CD4-positive, alpha-beta T cell treated with Interleukin-2 at 100 ng/mL for 4 hours (primary cell): ENCODE measurements around the gene SEC14L3.
A peak's percentile ranks its signal among the peaks of the same experiment; 100 is the strongest.

Experiments used
- DNase-seq: peaks from one replicate; pipeline ENCODE4 v3.0.0-alpha.2; 2020; ENCODE audit warnings: low spot score

SEC14L3 gene

DNA sequence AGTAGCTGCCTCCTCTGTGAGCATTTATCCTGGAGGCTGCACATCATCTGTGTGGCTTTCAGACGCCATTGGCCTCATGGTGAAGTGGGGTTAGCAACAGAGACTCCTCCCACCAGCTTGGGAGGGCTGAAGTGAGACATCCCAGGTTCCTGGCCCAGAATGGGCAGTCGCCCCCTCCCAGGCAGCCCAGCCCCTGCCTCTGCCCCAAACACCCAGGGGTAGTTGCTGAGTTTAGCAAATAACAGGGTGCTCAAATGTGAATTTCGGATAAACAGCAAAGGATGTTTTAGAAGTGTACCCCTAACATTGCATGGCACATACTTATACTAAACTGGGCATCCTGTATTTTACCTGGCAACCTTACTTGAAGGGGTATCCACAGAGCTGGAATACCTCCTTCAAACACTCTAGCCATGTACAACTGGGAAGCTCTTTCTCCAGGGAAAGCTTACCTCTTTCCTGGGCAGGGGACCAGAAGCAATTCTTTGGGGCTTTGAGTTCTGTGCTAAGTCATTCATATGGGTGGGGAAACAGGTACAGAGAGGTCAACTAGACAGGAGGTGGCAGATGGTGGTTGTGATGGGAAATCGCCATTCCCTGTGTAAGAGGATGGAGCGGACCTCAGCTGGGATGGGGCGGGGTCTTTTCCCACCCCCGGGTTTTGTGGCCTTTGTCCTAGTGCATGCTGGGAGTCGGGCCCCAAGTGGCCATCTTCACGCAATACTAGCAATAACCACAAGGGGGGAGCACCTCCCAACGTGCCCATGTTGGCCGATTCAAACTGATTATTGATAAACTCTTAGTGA is 27.0 kb downstream of the SEC14L3 start:
- DNase-seq: peak; percentile 60

- no peak for DNase-seq
Measured at GRCh38 chr22:30441088-30441487, 30.7 kb downstream of the SEC14L3 start.

- DNase-seq: no peak
Measured at GRCh38 chr22:30439836-30440235, 32.0 kb downstream of the SEC14L3 start.

DNA sequence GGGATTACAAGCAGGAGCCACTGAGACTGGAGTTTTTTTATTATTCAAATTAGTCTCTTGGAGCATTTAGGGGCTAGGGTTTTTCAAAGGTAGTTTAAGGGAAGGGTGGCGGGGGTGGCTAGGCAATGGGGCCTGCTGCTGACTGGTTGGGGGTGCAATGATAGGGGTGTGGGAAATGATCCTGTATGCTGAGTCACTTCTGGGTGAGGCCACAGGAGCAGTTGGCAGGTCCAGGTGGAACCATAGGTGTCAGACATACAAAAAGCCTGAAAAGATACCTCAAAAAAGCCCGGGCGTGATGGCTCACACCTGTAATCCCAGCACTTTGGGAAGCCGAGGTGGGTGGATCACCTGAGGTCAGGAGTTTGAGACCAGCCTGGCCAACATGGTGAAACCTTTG is 32.6 kb downstream of the SEC14L3 start:
- DNase-seq: no peak

- DNase-seq: no peak
Measured at GRCh38 chr22:30438559-30438958, 33.3 kb downstream of the SEC14L3 start.

DNA sequence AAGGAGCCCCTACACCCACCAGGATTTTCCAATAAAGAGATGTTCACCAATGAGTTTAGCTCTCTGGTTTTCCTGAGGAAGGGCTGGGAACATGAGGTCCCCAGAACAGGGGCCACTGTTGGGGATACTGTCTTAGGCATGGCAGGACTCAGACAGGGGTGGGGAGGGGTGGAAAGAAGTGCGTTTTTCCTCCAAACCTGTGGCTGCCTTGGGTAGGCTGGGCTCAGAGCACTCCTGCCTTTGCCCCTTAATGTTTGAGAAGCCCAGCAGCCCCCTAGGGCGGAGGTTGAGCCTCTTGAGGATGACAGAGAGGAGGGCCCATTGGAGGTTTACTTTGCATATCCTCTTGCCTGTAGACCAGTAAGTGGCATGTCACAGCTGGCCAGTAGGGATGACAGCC is 35.6 kb downstream of the SEC14L3 start:
- no peak for DNase-seq

- DNase-seq: peak; percentile 85
Measured at GRCh38 chr22:30435674-30436126, 36.1 kb downstream of the SEC14L3 start.

DNA sequence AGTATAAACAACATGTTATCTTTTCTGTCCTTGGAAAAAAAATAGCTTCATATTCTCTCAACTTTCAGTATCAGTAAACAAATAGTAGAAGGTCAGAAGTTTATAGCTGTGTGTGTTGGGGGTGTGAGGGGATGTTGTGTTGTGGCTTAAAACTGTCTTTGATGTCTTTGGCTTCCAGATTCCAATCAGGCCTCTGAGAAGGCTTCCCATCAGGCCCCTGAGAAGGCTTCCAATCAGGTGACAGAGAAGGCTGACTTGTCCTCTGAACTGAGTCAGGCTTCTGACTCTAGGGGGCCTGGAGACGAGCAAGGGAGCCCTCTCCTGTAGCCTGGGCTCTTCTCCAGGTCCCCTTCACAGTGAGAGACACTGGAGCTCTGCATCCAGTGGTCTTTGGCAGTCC is 37.0 kb downstream of the SEC14L3 start:
- no peak for DNase-seq

DNA sequence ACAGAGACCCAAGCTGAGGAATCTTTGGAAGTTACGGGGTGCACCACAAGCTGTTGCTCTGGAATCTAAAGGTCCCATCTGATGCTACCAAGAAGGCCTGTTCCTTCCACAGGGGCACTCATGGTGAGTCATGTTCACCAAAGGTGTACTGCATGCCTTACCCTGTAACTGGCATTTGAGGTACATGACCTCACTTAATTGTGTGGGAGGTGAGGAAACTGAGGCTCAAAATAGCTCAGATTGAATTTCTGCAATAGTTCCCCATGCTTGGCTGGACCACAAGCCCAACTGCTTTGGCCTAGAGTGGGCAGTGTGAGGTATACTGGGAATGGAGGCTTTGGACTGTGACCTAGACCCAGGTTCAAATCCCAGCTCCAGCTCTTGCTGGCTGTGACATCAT is 38.0 kb downstream of the SEC14L3 start:
- DNase-seq: no peak

DNA sequence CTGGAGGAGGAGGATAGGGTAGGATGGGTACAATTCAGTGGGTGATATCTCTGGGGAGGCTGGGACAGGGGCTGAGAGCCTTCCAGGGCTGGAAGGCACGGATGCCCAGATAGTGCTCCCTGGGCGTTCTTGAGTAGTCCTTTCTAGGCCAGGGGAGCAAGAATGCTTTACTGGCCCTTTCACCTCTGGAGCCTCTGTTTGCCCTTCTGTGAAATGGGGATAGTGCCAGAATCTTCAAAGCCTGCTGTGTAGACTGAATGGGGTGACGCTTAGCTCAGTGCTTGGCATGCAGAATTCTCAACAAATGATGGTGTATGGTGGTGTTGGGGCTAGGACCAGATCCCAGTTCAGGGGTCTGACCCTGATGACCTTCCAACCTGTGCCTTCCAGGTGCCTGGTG is 38.6 kb downstream of the SEC14L3 start:
- DNase-seq: no peak

- no peak for DNase-seq
Measured at GRCh38 chr22:30432520-30432919, 39.3 kb downstream of the SEC14L3 start.

GRCh38 chr22:30432096-30432495 is 39.7 kb downstream of the SEC14L3 start:
- no peak for DNase-seq

DNA sequence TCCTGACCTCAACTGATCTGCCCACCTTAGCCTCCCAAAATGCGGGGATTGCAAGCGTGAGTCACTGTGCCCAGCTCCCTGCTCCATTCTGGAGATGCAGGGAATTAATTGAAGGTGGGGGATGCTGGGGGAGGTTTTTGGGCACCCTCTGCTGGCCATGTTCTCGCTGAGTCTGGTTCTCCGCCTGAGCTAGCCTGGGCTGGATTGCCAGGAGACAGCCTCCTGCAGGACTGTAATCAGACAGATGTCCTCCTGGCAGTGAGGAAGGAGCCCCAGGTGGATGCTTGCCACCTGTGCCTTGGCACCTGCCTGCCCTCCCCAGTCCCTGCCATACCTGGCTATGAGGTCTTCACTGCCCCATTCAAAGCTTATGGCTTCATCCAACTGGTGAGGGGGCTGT is 40.9 kb downstream of the SEC14L3 start:
- DNase-seq: no peak

GRCh38 chr22:30429887-30430286 is 41.9 kb downstream of the SEC14L3 start:
- no peak for DNase-seq

DNA sequence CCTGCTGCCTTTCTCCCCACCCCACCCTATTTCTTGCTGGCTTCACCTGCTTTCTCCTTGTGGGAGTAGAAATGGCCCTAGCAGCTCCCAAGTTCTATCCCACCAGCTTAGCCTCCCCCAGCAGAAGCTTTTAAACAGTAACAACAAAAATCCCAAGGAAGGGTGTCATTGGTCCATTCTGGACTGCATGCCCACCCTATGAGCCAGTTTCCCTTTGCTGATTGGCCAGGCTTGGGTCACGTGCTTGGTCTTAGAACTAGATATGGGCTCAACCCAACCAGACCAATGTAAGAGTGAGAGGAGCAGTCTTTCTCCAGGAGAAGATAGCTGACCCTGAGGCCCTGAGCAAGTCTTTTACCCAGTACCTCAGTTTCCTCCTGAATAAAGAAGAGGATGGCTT is 43.9 kb downstream of the SEC14L3 start:
- DNase-seq: no peak

DNA sequence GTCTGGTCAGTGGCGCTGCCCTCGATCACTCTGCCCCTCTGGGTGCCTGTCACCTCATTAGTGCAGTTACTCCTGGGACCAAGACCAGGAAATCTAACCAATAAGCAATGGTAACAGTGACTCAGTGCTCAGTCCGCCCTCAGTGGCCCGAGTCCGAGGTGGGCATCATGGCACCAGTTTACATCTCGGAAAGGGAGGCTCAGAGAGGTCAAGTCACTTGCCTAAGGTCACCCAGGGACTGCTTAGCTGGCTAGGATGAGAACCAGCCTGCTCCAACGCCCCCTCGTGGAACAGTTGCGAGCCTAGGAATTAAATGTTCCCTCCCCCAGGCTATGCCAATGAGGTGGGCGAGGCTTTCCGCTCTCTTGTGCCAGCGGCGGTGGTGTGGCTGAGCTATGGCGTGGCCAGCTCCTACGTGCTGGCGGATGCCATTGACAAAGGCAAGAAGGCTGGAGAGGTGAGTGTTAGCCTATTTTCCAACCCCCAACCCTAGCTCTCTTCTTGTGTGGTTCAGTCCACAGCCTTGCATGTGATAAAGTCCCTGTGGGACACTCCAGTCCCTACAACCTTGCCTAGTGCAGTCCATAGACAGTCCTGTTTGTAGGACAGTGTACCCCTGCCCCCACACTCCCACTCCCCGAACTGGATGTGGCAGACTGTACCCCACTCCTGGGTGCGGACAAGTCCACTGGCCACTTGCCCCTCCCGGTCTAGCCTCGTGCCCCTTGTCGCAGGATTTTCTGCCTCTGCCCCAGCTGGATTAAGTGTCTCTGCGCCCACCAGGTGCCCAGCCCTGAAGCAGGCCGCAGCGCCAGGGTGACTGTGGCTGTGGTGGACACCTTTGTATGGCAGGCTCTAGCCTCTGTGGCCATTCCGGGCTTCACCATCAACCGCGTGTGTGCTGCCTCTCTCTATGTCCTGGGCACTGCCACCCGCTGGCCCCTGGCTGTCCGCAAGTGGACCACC is 45.1 kb downstream of the SEC14L3 start:
- peak; percentile 87 for DNase-seq

GRCh38 chr22:30425616-30426387 is 46.0 kb downstream of the SEC14L3 start, which contains the start of gene MTFP1:
MTFP1 (plus strand) TSS chr22:30425768; CDS start chr22:30425880, 112 bp downstream.
- peak; percentile 33 for DNase-seq

- no peak for DNase-seq
Measured at GRCh38 chr22:30425327-30425615, 46.5 kb downstream of the SEC14L3 start.

GRCh38 chr22:30424534-30425326 is 47.1 kb downstream of the SEC14L3 start:
- no peak for DNase-seq

DNA sequence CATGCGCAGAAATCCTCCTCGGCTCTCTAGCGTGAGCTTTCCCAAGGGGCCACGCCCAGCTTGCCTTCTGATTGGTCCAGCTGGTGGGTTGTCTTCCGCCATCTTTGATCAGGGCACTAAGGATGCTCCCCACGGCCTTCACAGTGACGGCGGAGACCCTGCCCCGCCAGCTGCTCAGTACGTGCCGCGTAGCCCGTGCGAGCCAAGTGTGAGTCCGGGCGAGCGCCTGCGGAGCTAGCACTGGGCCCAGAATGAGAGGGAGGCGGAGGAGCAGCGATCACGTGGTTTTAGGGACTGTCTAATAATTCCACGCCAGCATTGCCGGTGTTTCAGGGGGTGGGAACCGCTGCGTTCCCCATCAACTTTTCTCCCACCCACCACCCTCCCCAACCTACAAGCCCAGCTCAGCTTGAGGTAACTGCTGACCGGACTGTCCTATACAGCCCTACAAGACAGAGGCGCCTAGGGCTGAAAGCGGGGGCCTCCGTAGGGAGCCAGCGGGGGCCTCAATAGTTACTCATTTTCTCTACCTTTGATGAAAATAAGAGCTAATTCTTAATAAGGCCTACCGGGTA is 47.8 kb downstream of the SEC14L3 start:
- DNase-seq: peak; percentile 99
